MV-4-11 (cell line): ENCODE data around the gene OR8G1.
"Not testable (repeated sequence)": the region's sequence is repeated elsewhere in the genome, so short reads cannot be mapped to it uniquely, and the experiment has no call there.

Source experiments
- DNase-seq: peaks from one replicate; lab custom pipeline; 2025; lab: John Stamatoyannopoulos, UW

The OR8G1 gene

GRCh38 chr11:124238512-124238911, 2.4 kb upstream of the OR8G1 start:
- no peak for DNase-seq

GRCh38 chr11:124249869-124250268, 9.0 kb downstream of the OR8G1 start:
- DNase-seq = not testable (repeated sequence)

GRCh38 chr11:124256076-124256475, 15.2 kb downstream of the OR8G1 start, which contains the start of gene OR8G5:
Gene OR8G5 (plus strand): TSS chr11:124256376. CDS start chr11:124264932, 8,556 bp downstream.
- DNase-seq = no peak

- DNase-seq = peak; percentile 28
These were observed 24.1 kb downstream of the OR8G1 start for GRCh38 chr11:124265041-124265440.

- DNase-seq = not testable (repeated sequence)
These were observed 30.0 kb downstream of the OR8G1 start for GRCh38 chr11:124270886-124271285.

DNA sequence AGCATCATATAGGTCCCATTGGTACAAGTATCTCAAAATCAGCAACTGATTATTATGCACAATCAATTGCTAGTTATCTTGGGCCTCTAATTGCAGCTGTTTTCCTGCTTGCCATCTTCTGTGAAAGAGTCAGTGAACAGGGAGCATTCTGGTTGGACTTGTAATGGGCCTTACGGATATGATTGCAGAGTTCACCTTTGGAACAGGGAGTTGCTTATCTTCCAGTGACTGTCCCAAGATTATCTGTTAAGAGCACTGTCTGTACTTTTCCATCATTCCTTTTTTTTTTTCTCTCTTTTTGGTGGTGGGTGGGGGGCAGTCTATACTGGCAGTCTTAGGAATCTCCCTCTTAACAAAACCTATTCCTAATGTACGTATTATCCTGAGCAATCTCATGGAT, 33.1 kb downstream of the OR8G1 start:
- DNase-seq = no peak

DNA sequence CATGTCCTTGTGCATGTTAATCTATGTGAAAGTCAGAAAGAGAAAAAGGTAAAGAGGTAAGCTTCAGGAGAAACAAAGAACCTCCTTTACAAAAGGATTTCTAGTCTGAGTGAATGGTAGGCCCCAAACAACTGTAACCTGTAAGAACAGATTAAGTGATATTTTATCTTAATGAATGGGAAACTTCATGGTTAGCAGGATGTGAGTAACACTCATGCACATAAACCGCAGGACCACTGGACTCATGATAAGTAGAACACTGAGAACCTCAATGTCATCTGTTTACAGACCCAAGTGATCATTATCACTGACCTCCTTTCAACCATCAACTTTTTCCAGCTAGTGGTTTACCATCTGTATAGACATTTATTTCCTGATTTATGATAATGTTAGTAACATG, 35.2 kb downstream of the OR8G1 start:
- DNase-seq = peak; percentile 34

DNA sequence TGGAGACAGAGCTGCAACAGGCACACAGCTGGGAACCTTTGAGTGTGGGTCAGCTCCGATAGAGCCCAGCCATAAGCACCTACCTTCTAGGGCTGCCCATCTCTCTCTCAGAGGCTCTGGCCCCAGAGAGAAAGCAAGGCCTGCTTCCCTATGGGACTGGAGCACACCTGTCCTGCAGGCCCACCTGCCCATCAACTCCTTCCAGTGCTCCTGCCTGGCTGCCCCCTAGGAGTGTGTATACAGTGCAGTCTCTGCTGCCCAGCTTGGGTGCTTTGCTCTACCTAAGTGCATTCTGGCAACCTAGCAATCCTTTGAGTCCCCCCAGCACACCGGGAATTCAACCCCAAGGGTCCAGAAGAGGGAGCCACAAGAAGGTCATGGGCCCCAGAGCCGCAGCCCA, 36.3 kb downstream of the OR8G1 start:
- DNase-seq = no peak

DNA sequence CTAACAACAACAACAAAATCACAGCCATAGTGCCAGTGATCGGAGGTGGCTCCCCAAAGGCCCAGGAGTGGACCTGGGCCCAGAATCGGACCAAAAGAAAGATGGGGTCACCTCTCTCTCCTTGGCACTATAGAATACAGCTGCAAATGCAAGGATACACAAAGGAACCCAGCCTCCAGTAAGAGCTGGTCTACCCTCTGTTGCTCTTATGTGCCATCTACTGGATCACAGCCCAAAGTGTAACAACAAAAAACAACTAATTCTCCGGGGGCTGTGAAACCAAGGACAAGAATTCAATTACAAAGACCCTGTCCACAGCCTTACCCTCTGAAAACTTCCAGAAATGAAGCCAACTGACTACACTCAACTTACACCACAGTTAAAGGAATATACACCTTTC, 36.9 kb downstream of the OR8G1 start:
- peak; percentile 12 for DNase-seq

- DNase-seq = no peak
These were observed 37.4 kb downstream of the OR8G1 start for GRCh38 chr11:124278261-124278660.

- DNase-seq = no peak
These were observed 44.9 kb downstream of the OR8G1 start for GRCh38 chr11:124285610-124286344.

DNA sequence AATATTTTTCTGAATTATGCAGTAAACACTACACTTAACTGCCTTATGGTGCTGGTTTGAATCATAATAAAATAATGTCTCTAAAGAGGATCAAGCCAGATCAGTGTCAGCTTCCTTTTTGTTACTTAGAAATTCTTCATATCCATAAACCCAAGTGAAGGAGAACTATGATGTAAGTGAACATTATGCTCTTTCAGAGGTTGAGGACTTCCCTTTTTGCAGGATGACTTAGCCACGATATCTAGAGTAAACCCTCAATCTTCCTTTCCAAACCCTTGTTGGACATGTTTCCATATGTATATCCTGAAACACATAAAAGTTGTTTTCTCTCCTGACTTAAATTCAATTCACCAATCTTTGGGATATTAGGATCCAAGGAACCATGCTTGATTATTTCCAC, 53.8 kb downstream of the OR8G1 start:
- peak; percentile 86 for DNase-seq

GRCh38 chr11:124296016-124296415, 55.1 kb downstream of the OR8G1 start:
- DNase-seq = no peak

DNA sequence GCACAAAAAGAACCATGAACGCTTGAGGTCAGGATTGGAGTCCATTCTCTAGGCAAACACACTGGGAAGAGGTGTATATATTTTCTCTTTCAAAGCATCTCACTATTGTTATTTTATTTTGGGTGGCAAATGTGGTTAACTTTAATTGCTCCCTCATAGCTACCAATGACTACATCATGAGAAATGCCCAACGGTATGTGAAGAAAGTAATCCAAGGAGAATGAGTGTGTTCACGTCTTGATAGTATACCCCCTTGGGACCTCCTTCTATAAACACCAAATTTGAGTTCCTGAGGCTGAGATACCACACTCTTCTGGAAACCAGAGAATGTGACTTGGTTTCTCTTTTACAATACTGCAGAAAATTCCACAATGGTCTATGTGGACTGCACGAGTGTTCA, 57.0 kb downstream of the OR8G1 start:
- no peak for DNase-seq

DNA sequence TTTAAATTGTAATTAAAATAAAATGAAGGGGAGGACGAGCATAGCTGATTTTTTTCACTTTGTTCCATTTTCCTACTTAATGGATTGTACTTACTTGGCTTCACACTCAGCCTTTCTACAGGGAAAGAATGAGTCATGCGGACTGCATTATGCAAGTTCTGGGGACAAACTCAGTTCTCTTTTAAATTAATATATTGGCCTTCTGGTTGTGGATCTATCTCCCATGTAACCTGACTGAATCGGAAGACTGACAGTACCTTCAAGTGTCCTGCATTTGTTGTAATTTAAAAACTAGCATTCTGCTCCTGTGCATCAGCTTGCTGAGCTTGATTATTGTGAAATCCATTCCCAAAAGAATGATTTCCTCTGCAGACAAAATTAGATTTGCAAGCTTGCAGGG, 60.7 kb downstream of the OR8G1 start:
- peak; percentile 68 for DNase-seq

DNA sequence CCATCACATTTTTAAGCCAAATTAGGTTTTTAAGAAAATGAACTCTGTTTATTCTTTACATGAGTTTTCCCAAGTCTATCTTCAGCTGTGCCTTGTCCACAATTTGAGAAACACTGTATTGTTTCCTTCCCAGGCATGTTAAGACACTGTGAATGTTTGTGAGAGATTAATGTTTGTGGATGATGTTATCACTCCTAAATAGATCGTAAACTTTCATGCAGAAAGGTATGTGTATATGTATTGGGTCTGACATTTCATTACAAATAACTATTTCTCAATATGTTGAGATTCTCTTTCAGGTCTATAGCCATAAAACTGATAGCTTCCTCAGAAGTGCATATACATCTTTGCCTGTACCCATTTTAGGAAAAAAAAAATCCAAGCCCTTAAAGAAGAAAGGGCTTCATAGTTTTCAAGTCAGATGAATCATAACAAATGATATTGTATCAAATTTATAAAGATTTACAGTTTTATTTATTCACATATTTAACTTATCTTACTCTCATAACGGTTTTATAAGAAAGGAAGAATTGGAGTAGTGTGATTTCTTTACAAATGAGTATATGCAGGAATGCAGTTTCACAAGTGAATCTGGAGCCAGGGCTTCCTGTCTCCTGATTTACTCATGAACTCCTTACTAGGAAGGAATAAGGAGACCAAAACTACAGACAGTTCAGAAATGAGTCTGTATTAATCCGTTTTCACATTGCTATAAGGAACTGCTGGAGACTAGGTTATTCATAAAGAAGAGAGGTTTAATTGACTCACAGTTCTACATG, 61.6 kb downstream of the OR8G1 start:
- DNase-seq = no peak
